ENCODE measurements around the gene RPTOR.

Gene RPTOR

DNA sequence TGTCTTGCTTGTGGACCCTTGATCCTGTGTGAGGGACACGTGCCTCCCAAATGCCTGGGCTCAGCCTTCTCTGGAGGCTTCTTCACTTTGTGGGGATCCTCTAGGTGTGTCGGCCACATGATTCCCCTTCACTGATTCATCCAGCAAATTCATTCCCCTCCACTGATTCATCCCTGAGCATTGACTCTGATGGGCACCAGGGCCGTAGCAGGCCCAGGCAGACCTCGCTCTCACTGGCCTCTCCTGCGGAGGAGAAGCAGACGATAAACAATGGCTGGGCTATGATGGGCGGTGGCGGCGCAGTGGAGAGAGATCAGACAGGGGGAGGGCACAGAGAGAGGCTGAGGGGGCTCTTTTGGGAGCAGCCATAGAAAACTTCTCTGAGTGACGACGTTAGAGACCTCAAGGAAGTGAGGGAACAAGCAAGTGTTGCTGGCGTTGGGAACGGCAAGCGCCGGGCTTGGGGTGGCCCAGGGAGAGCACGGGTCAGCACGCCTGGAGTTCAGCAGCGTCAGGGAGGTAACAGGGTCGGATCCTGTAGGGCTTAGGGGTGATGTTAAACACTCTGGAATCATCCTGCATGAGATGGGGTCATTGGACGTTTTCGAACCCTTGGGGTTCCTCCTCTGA lies 17.5 kb upstream of the RPTOR start:
- Histone ChIP-seq H4K20me1 (ENCODE audit: insufficient read depth, low read length) (no peaks in the 10 kb centered on the region), H3K79me2 (ENCODE audit: insufficient read depth, low read length) (no peaks in the 10 kb centered on the region), H2AFZ (ENCODE audit: low read length) (no peak overlapping the region), H3K4me1 (ENCODE audit: insufficient read depth, low read length, severe bottlenecking) (no peaks in the 10 kb centered on the region), H3K27me3 (ENCODE audit: insufficient read depth, low read length) (peaks cover 11% of the 10 kb centered on the region), H3K36me3 (ENCODE audit: insufficient read depth, low read length) (no peaks in the 10 kb centered on the region), H3K9me3 (ENCODE audit: low read length) (no peaks in the 10 kb centered on the region), H3K9me2 (ENCODE audit: low read depth, low read length) (no peaks in the 10 kb centered on the region), H3K4me2 (ENCODE audit: low read length) (no peak overlapping the region), H3K4me3 (ENCODE audit: low read depth, low read length, poor library complexity, severe bottlenecking) (no peak overlapping the region), H3K27ac (ENCODE audit: low read depth, low read length, poor library complexity, severe bottlenecking) (no peak overlapping the region), H3F3A (ENCODE audit: insufficient read depth, low read length) (no peaks in the 10 kb centered on the region), H3K9ac (ENCODE audit: low read length) (no peak overlapping the region)
- TF ChIP-seq, protein P1, sequence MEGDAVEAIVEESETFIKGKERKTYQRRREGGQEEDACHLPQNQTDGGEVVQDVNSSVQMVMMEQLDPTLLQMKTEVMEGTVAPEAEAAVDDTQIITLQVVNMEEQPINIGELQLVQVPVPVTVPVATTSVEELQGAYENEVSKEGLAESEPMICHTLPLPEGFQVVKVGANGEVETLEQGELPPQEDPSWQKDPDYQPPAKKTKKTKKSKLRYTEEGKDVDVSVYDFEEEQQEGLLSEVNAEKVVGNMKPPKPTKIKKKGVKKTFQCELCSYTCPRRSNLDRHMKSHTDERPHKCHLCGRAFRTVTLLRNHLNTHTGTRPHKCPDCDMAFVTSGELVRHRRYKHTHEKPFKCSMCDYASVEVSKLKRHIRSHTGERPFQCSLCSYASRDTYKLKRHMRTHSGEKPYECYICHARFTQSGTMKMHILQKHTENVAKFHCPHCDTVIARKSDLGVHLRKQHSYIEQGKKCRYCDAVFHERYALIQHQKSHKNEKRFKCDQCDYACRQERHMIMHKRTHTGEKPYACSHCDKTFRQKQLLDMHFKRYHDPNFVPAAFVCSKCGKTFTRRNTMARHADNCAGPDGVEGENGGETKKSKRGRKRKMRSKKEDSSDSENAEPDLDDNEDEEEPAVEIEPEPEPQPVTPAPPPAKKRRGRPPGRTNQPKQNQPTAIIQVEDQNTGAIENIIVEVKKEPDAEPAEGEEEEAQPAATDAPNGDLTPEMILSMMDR (IDR thresholded peaks at IDR 0.05; ENCODE audit: low read length): no peak

- Histone ChIP-seq H3K9ac (ENCODE audit: low read length) (no peak overlapping the region), H3K9me2 (ENCODE audit: low read depth, low read length) (no peaks in the 10 kb centered on the region), H2AFZ (ENCODE audit: low read length) (no peak overlapping the region), H3K36me3 (ENCODE audit: insufficient read depth, low read length) (no peaks in the 10 kb centered on the region), H3K27ac (ENCODE audit: low read depth, low read length, poor library complexity, severe bottlenecking) (no peak overlapping the region), H3K4me1 (ENCODE audit: insufficient read depth, low read length, severe bottlenecking) (no peaks in the 10 kb centered on the region), H3K27me3 (ENCODE audit: insufficient read depth, low read length) (peaks cover under 1% of the 10 kb centered on the region), H4K20me1 (ENCODE audit: insufficient read depth, low read length) (no peaks in the 10 kb centered on the region), H3K79me2 (ENCODE audit: insufficient read depth, low read length) (no peaks in the 10 kb centered on the region), H3K9me3 (ENCODE audit: low read length) (no peaks in the 10 kb centered on the region), H3K4me2 (ENCODE audit: low read length) (no peak overlapping the region), H3K4me3 (ENCODE audit: low read depth, low read length, poor library complexity, severe bottlenecking) (no peak overlapping the region), H3F3A (ENCODE audit: insufficient read depth, low read length) (no peaks in the 10 kb centered on the region)
- TF ChIP-seq EZH2 (IDR thresholded peaks at IDR 0.05; ENCODE audit: borderline replicate concordance, low read length): no peak
- TF ChIP-seq, protein P1 (IDR thresholded peaks at IDR 0.05; ENCODE audit: low read length): no peak
Measured at GRCh38 chr17:80528536-80528935, 16.1 kb upstream of the RPTOR start.

DNA sequence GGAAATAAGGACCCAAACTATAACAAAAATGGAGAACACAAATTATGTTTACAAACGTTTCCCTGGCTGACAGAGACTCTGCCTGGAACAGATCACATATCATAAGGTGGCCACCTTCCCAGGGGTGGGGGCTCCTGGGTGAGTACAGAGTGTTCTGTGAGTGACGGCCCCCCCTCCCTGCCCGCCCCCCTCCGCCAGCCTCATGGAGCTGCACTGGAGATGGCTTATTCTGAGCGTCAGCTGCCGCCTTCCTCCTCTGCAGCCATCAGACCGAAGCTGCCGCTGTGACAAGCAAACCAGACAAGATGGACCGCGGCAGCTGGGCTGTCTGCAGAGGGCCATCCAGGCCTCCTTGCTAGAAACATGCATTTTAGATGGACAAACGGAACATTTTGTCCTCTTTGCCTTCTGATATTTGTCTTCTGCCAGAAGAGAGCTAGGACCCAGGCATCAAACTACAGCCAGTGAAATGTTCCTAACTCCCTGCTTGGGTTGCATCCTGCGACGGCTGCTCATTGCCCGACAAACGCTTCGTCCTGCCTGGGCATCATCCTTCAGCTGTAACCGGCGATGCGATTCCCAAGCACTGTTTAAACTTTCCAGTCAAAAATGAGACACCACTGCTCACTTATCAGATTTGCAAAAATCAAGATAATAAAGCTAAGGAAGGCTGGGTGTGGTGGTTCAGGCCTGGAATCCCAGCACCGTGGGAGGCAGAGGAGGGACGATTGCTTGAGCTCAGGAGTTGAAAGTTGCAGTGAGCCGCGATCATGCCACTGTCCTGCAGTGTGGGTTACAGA lies 15.3 kb upstream of the RPTOR start:
- H3F3A ChIP-seq (ENCODE audit: insufficient read depth, low read length): no peaks in the 10 kb centered on the region
- H3K4me3 ChIP-seq (ENCODE audit: low read depth, low read length, poor library complexity, severe bottlenecking): no peak overlapping the region
- H3K27ac ChIP-seq (ENCODE audit: low read depth, low read length, poor library complexity, severe bottlenecking): no peak overlapping the region
- no peak overlapping the region for H3K9ac ChIP-seq (ENCODE audit: low read length)
- no peaks in the 10 kb centered on the region for H3K9me3 ChIP-seq (ENCODE audit: low read length)
- H3K27me3 ChIP-seq (ENCODE audit: insufficient read depth, low read length): no peaks in the 10 kb centered on the region; the same call in 1 of the 2 replicates
- no peaks in the 10 kb centered on the region for H3K4me1 ChIP-seq (ENCODE audit: insufficient read depth, low read length, severe bottlenecking)
- no peaks in the 10 kb centered on the region for H3K36me3 ChIP-seq (ENCODE audit: insufficient read depth, low read length)
- H3K4me2 ChIP-seq (ENCODE audit: low read length): no peak overlapping the region
- H3K9me2 ChIP-seq (ENCODE audit: low read depth, low read length): no peaks in the 10 kb centered on the region
- TF ChIP-seq EZH2 (IDR thresholded peaks at IDR 0.05; ENCODE audit: borderline replicate concordance, low read length): no peak
- TF ChIP-seq, protein P1 (IDR thresholded peaks at IDR 0.05; ENCODE audit: low read length): no peak
- H2AFZ ChIP-seq (ENCODE audit: low read length): no peak overlapping the region
- no peaks in the 10 kb centered on the region for H3K79me2 ChIP-seq (ENCODE audit: insufficient read depth, low read length)
- H4K20me1 ChIP-seq (ENCODE audit: insufficient read depth, low read length): no peaks in the 10 kb centered on the region

All from OCI-LY1 (cell line).